ENCODE measurements around the gene FMN2.

Gene FMN2

GRCh38 chr1:240212556-240212955 lies 120.9 kb downstream of the FMN2 start:
- DNase-seq (ENCODE audit: low read depth in 2 of 2), result peak in 1 of 2 donors; percentile 59
- H3K4me3 ChIP-seq (replicated peaks in 1 of 2; ENCODE audit: low read depth in 2 of 2, low read length in 2 of 2), result no peak overlapping the region
- TF ChIP-seq CTCF (IDR thresholded peaks at IDR 0.05; ENCODE audit: low read depth, low read length), result no peak

- no peak for DNase-seq (ENCODE audit: low read depth in 2 of 2)
- no peak for TF ChIP-seq CTCF (IDR thresholded peaks at IDR 0.05; ENCODE audit: low read depth, low read length)
- H3K4me3 ChIP-seq (replicated peaks in 1 of 2; ENCODE audit: low read depth in 2 of 2, low read length in 2 of 2), result no peak overlapping the region
Measured at GRCh38 chr1:240217403-240217802, 125.7 kb downstream of the FMN2 start.

- H3K4me3 ChIP-seq (replicated peaks in 1 of 2; ENCODE audit: low read depth in 2 of 2, low read length in 2 of 2), result no peak overlapping the region
- DNase-seq (ENCODE audit: low read depth in 2 of 2), result no peak
- no peak for TF ChIP-seq CTCF (IDR thresholded peaks at IDR 0.05; ENCODE audit: low read depth, low read length)
Measured at GRCh38 chr1:240219104-240219503, 127.4 kb downstream of the FMN2 start.

- H3K4me3 ChIP-seq (replicated peaks in 1 of 2; ENCODE audit: low read depth in 2 of 2, low read length in 2 of 2), result no peak overlapping the region
- no peak for TF ChIP-seq CTCF (IDR thresholded peaks at IDR 0.05; ENCODE audit: low read depth, low read length)
- no peak for DNase-seq (ENCODE audit: low read depth in 2 of 2)
Measured at GRCh38 chr1:240226102-240226501, 134.4 kb downstream of the FMN2 start.

GRCh38 chr1:240230816-240231215 lies 139.1 kb downstream of the FMN2 start:
- DNase-seq (ENCODE audit: low read depth in 2 of 2), result no peak
- no peak overlapping the region for H3K4me3 ChIP-seq (replicated peaks in 1 of 2; ENCODE audit: low read depth in 2 of 2, low read length in 2 of 2)
- no peak for TF ChIP-seq CTCF (IDR thresholded peaks at IDR 0.05; ENCODE audit: low read depth, low read length)

- TF ChIP-seq CTCF (IDR thresholded peaks at IDR 0.05; ENCODE audit: low read depth, low read length), result no peak
- peak; percentile 15 to 36 for DNase-seq (ENCODE audit: low read depth in 2 of 2)
Measured at GRCh38 chr1:240232530-240232929, 140.8 kb downstream of the FMN2 start.

GRCh38 chr1:240234485-240235210 lies 143.0 kb downstream of the FMN2 start:
- no peak overlapping the region for H3K4me3 ChIP-seq (replicated peaks in 1 of 2; ENCODE audit: low read depth in 2 of 2, low read length in 2 of 2)
- no peak for TF ChIP-seq CTCF (IDR thresholded peaks at IDR 0.05; ENCODE audit: low read depth, low read length)
- DNase-seq (ENCODE audit: low read depth in 2 of 2), result peak; percentile 42 to 61

More at GRCh38 chr1:240232530-240232929, 140.8 kb downstream of the FMN2 start:
- H3K4me3 ChIP-seq (replicated peaks in 1 of 2; ENCODE audit: low read depth in 2 of 2, low read length in 2 of 2), result no peak overlapping the region

Measured in cardiac fibroblast (primary cell).